ENCODE results near the gene CCDC85B.

Gene CCDC85B

DNA sequence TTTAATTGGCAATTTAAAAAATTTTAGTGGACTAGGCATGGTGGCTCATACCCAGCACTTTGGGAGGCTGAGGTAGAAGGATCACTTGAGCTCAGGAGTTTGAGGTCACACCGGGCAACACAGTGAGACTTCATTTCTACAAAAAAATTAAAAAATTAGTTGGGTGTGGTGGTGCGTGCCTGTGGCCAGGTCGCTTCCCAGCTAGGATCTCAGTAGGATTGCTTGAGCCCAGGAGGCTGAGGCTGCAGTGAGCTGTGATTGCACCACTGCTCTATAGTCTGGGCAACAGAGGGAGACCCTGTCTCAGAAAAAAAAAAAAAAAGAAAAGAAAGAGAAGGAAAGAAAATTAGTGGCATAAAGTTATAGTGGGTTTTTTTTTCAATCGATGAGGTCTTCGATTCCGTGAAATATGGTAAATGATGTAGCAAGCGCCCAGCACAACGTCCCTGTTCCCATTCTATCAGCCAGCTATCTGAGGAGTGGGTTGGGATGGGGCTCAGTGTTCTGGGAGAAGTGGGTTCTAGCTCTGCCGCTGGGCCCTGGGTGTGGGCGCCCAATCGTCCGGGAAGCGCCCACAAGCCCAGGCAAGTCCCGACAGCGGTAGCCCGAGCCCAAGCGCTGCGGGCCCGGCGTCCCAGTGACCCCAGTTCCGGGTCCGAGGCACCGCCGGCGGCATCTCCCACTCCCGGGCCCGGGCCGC is 8.3 kb downstream of the CCDC85B start:
- H3K36me3 ChIP-seq (ENCODE audit: control insufficient read depth, insufficient read depth, low read length), result no peaks in the 10 kb centered on the region
- H3K27me3 ChIP-seq (ENCODE audit: control insufficient read depth, insufficient read depth, low read length, poor library complexity, severe bottlenecking), result peaks cover 80% of the 10 kb centered on the region
- 24% methylated on average over 28 of the region's 28 CpGs for WGBS, 2 experiments
- H3K4me1 ChIP-seq (ENCODE audit: control insufficient read depth, insufficient read depth, low read length), result peaks cover 5% of the 10 kb centered on the region
- no peaks in the 10 kb centered on the region for H3K9me3 ChIP-seq (ENCODE audit: control insufficient read depth, low read length)
- H3K4me3 ChIP-seq (ENCODE audit: insufficient read depth, low read depth, low read length), result peak overlapping the region; percentile 34
- no peak overlapping the region for H3K27ac ChIP-seq (ENCODE audit: insufficient read depth, low read depth, low read length, poor library complexity, severe bottlenecking)

DNA sequence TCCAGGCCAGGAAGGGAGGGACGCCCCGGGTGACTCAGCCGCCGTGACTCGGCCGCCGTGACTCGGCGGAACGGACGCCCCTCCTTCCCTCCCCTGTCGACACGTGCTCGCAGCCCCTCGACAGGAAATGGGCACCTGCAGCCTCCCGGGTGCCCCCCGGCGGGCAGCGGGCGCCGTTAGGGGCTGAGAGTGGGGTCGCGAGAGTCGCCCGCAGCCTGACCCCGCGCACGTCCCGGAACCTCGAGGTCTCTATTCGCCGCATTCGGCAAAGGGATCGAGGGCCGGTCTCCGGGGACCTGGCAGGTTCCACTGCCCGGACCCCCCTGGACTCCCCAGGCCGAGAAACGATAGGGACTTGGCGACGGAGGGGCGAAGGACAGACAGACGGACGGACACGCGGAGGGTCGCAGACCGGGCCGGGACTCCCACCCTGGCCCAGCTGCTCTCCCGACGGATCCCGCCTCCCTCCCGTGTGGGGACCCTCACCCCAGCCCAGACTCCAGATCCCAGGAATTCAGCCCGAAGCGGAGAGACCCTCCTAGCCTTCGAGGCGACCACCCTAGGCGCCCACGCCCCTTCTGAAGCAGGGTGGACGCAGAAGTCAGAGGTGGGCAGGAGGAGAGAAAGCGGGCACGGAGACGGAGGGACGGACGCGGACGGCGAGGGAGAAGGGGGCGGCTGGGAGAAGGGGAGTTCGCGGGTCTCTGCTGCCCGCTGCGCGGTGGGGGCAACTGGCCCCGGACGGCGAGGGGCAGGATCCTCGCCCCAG is 9.1 kb downstream of the CCDC85B start:
- Histone ChIP-seq H3K9me3 (ENCODE audit: control insufficient read depth, low read length) (no peaks in the 10 kb centered on the region), H3K27me3 (ENCODE audit: control insufficient read depth, insufficient read depth, low read length, poor library complexity, severe bottlenecking) (peaks cover 80% of the 10 kb centered on the region), H3K36me3 (ENCODE audit: control insufficient read depth, insufficient read depth, low read length) (no peaks in the 10 kb centered on the region), H3K4me3 (ENCODE audit: insufficient read depth, low read depth, low read length) (peak overlapping the region; percentile 34), H3K27ac (ENCODE audit: insufficient read depth, low read depth, low read length, poor library complexity, severe bottlenecking) (no peak overlapping the region), H3K4me1 (ENCODE audit: control insufficient read depth, insufficient read depth, low read length) (peaks cover 5% of the 10 kb centered on the region)
- 2 to 3% methylated on average over 78 of the region's 78 CpGs for WGBS, 2 experiments

DNA sequence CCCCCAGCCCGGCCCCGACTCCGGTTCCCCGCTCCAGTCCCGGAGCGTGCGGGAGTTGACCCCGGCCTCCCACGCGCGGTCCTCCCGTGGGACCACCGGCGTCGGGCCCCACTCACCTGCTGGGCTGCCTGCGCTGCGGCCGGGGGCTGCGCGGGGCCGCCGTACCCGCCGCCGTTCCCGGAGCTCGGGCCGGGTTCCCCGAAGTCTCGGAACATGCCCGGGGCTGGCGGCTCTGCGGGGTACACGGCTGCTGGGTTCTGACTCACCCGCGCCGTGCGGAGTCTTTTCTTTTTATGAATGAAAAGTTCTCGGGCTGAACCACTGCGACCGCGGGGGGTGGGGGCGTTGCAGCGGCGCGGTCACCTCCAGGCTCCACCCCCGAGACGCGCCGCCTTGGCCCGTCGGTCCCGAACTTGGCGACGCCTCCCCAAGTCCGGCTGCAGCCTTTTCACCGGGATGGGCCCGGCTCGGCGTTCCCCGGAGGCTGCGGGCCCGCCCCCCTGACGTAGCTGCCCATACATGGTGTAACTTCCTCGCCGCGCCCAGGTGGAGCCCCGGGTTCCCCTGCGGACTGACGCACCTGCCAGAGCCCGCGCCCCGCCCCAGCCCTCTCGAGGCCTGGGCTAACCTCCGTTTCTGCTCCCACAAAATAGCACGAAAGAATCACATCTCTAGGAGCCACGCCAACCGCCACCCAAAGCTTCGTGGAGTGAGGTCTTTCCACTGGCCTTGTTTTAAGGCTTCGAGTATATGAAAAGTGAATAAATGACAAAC is 9.8 kb downstream of the CCDC85B start, which contains the start of gene FOSL1:
Gene FOSL1, minus strand, starts transcription at position 264 of the 774 bp plus-strand sequence. Its CDS starts 49 bp downstream, at position 215.
- Histone ChIP-seq H3K9me3 (ENCODE audit: control insufficient read depth, low read length) (no peaks in the 10 kb centered on the region), H3K27me3 (ENCODE audit: control insufficient read depth, insufficient read depth, low read length, poor library complexity, severe bottlenecking) (peaks cover 79% of the 10 kb centered on the region), H3K4me1 (ENCODE audit: control insufficient read depth, insufficient read depth, low read length) (peaks cover 5% of the 10 kb centered on the region), H3K4me3 (ENCODE audit: insufficient read depth, low read depth, low read length) (peak within 1 kb of the TSS; percentile 34), H3K27ac (ENCODE audit: insufficient read depth, low read depth, low read length, poor library complexity, severe bottlenecking) (no peak within 1 kb of the TSS), H3K36me3 (ENCODE audit: control insufficient read depth, insufficient read depth, low read length) (no peaks in the 10 kb centered on the region)
- WGBS, 2 experiments, result 2 to 3% methylated on average over 79 to 80 of the region's 80 CpGs

DNA sequence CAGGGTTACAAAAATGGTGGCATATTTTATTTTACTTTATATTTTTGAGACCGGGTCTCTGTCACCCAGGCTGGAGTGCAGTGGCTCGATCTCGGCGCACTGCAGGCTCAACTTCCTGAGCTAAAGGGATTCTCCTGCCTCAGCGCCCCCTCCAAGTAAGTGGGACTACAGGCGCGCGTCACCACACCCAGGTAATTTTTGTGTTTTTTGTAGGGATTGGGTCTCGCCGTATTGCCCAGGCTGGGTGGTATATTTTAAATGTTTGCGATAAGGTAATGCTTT is 10.4 kb downstream of the CCDC85B start:
- Histone ChIP-seq H3K36me3 (ENCODE audit: control insufficient read depth, insufficient read depth, low read length) (no peaks in the 10 kb centered on the region), H3K27me3 (ENCODE audit: control insufficient read depth, insufficient read depth, low read length, poor library complexity, severe bottlenecking) (peaks cover 74% of the 10 kb centered on the region), H3K27ac (ENCODE audit: insufficient read depth, low read depth, low read length, poor library complexity, severe bottlenecking) (no peak overlapping the region), H3K9me3 (ENCODE audit: control insufficient read depth, low read length) (no peaks in the 10 kb centered on the region), H3K4me1 (ENCODE audit: control insufficient read depth, insufficient read depth, low read length) (peaks cover 5% of the 10 kb centered on the region), H3K4me3 (ENCODE audit: insufficient read depth, low read depth, low read length) (no peak overlapping the region)
- 69 to 76% methylated on average over 8 to 11 of the region's 11 CpGs for WGBS, 2 experiments

DNA sequence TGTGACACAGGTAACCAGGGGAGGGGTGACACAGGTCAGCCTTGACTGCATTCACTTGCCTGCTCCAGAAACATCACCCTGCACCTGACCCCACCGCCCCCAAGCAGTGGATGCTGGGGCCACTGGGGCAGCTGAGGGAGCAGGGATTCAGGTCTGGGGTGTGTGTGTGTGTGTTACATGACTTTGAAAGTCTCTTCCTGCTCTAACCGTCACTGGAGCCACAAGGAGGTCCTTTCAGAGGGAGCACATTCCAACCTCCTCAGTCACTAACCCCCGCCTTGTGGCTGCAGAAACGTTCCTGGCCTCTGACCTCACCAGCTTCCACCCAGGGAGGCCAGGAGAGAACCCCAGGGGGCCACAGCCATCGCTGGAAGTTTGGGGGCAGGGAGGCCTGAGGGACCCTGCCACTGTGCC is 12.6 kb downstream of the CCDC85B start:
- 9 to 10% methylated on average over 5 of the region's 5 CpGs for WGBS, 2 experiments
- Histone ChIP-seq H3K36me3 (ENCODE audit: control insufficient read depth, insufficient read depth, low read length) (no peaks in the 10 kb centered on the region), H3K27me3 (ENCODE audit: control insufficient read depth, insufficient read depth, low read length, poor library complexity, severe bottlenecking) (peaks cover 64% of the 10 kb centered on the region), H3K4me1 (ENCODE audit: control insufficient read depth, insufficient read depth, low read length) (peaks cover 5% of the 10 kb centered on the region), H3K4me3 (ENCODE audit: insufficient read depth, low read depth, low read length) (no peak overlapping the region), H3K9me3 (ENCODE audit: control insufficient read depth, low read length) (no peaks in the 10 kb centered on the region), H3K27ac (ENCODE audit: insufficient read depth, low read depth, low read length, poor library complexity, severe bottlenecking) (no peak overlapping the region)

DNA sequence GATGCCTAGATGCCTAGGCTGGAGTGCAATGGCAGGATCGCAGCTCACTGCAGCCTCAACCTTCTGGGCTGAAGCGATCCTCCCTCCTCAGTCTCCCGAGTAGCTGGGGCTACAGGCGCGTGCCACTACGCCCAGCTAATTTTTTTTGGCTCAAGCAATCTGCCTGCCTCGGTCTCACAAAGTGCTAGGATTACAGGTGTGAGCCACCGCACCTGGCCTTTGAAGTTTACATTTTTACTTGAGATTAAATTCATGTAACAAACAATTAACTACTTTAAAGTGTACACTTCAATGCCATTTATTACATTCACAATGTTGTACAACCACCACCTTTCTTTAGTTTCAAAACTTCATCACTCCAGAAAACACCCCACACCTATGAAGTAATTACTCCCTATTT is 13.2 kb downstream of the CCDC85B start:
- no peaks in the 10 kb centered on the region for H3K36me3 ChIP-seq (ENCODE audit: control insufficient read depth, insufficient read depth, low read length)
- no peak overlapping the region for H3K4me3 ChIP-seq (ENCODE audit: insufficient read depth, low read depth, low read length)
- whole genome bisulfite sequencing, 2 experiments, result 78 to 80% methylated on average over 8 of the region's 8 CpGs
- peaks cover 58% of the 10 kb centered on the region for H3K27me3 ChIP-seq (ENCODE audit: control insufficient read depth, insufficient read depth, low read length, poor library complexity, severe bottlenecking)
- H3K27ac ChIP-seq (ENCODE audit: insufficient read depth, low read depth, low read length, poor library complexity, severe bottlenecking), result no peak overlapping the region
- H3K9me3 ChIP-seq (ENCODE audit: control insufficient read depth, low read length), result no peaks in the 10 kb centered on the region
- peaks cover 5% of the 10 kb centered on the region for H3K4me1 ChIP-seq (ENCODE audit: control insufficient read depth, insufficient read depth, low read length)

DNA sequence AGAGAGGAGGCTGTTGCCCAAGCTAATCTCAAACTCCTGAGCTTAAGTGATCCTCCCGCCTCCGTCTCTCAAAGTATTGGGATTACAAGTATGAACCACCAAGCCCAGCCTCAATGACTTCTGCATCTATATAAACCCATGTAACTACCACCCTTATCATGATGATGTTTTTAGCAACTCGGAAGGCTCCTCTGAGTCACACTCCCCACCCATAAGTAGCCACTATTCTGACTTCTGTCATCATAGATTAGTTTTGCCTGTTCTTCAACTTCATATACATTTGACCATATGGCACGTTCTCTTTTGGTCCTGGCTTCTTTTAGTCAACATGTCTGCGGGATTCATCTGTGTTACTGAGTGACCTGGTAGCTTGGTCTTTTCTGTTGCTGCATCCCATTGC is 16.1 kb downstream of the CCDC85B start:
- WGBS, 2 experiments, result 83 to 94% methylated on average over 5 of the region's 5 CpGs
- H3K4me1 ChIP-seq (ENCODE audit: control insufficient read depth, insufficient read depth, low read length), result no peaks in the 10 kb centered on the region
- H3K4me3 ChIP-seq (ENCODE audit: insufficient read depth, low read depth, low read length), result no peak overlapping the region

DNA sequence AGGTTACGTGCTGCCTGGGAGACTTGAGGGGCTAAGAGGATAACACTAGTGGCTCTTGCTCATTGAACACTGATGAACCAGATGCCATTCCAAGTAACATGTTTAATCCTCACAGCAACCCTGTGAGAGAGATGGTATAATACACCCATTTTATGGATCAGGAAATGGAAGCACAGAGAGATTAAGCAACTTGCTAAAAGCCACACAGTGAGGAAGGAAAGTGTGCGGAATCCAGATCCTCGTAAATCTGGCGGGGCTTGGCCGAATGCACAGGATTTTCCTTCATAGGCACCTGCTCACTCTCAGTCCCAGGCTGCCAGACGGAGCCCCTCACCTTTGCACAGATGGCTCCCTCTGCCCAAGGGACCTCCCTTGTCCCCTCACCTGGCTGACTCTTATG is 17.4 kb downstream of the CCDC85B start:
- no peaks in the 10 kb centered on the region for H3K36me3 ChIP-seq (ENCODE audit: control insufficient read depth, insufficient read depth, low read length)
- no peaks in the 10 kb centered on the region for H3K9me3 ChIP-seq (ENCODE audit: control insufficient read depth, low read length)
- WGBS, 2 experiments, result 86 to 91% methylated on average over 6 of the region's 6 CpGs
- H3K4me3 ChIP-seq (ENCODE audit: insufficient read depth, low read depth, low read length), result no peak overlapping the region
- H3K27me3 ChIP-seq (ENCODE audit: control insufficient read depth, insufficient read depth, low read length, poor library complexity, severe bottlenecking), result peaks cover 20% of the 10 kb centered on the region
- no peaks in the 10 kb centered on the region for H3K4me1 ChIP-seq (ENCODE audit: control insufficient read depth, insufficient read depth, low read length)
- no peak overlapping the region for H3K27ac ChIP-seq (ENCODE audit: insufficient read depth, low read depth, low read length, poor library complexity, severe bottlenecking)

More for the DNA sequence above, 16.1 kb downstream of the CCDC85B start:
- no peaks in the 10 kb centered on the region for H3K36me3 ChIP-seq (ENCODE audit: control insufficient read depth, insufficient read depth, low read length)
- H3K27me3 ChIP-seq (ENCODE audit: control insufficient read depth, insufficient read depth, low read length, poor library complexity, severe bottlenecking), result peaks cover 33% of the 10 kb centered on the region
- no peak overlapping the region for H3K27ac ChIP-seq (ENCODE audit: insufficient read depth, low read depth, low read length, poor library complexity, severe bottlenecking)
- no peaks in the 10 kb centered on the region for H3K9me3 ChIP-seq (ENCODE audit: control insufficient read depth, low read length)

DNA sequence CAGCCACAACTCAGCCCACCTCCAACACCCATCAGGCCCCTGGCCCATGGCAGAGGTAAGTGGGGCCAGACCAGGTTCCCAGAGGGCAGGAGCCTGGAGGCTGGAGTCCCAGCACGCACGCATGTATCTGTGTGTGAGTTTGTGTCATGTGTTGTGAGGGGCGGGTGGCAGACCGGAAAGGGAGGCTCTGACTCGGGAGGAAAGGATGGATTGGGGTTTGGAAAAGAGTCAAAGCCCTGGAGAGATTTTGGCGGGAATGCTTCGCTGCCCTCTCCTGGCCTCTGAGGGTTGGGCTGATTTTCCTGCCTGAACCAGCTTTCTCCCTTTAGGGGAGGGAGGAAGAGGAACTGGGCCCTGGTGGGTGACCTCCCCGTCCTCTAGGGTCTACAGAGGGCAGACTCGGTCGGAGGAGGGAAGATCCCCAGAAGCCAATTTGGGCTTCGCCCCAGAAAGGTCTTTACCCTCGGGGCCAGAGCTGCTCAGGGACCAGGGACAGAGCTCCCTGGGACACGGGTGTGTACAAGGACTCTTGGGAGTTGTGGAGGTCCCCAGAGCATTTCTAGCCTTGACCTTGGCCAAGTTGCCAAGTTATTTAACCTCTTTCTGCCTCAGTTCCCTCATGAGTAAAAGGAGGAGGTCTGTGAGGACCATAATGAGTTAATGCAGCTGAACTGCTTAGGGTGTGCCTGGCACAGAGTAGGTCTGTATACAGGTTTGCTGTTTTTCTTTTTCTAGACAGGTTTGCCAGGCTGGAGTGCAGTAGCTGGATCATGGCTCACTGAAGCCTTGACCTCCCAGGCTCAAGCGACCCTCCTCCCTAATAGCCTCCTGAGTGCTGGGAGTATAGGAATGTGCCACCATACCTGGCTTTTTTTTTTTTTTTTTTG is 21.5 kb downstream of the CCDC85B start:
- Histone ChIP-seq H3K4me3 (ENCODE audit: insufficient read depth, low read depth, low read length) (no peak overlapping the region), H3K4me1 (ENCODE audit: control insufficient read depth, insufficient read depth, low read length) (no peaks in the 10 kb centered on the region), H3K27ac (ENCODE audit: insufficient read depth, low read depth, low read length, poor library complexity, severe bottlenecking) (no peak overlapping the region), H3K9me3 (ENCODE audit: control insufficient read depth, low read length) (no peaks in the 10 kb centered on the region), H3K36me3 (ENCODE audit: control insufficient read depth, insufficient read depth, low read length) (no peaks in the 10 kb centered on the region), H3K27me3 (ENCODE audit: control insufficient read depth, insufficient read depth, low read length, poor library complexity, severe bottlenecking) (peaks cover 10% of the 10 kb centered on the region)
- WGBS, 2 experiments, result 43% methylated on average over 14 of the region's 14 CpGs
